ENCODE data around the gene EVI5L. TPM values are rescaled to one million over a fixed set of nuclear protein-coding genes. Genes with fewer than 3 reads are reported as not detected.

Gene EVI5L
- total RNA-seq, 2 donors from 2014 or later, result 24.0 to 25.7 TPM

- peak overlapping the region; percentile 83 to 93 for H3K27ac ChIP-seq
- no peaks in the 10 kb centered on the region for H3K27me3 ChIP-seq (replicated peaks; ENCODE audit: insufficient read depth)
- peaks cover 15% of the 10 kb centered on the region for H3K4me1 ChIP-seq (replicated peaks)
- WGBS, result 10% methylated on average over 54 of the region's 68 CpGs
- intact Hi-C loops (cut with DNase I), result loop anchor here (5.0 kb wide), 1 partner anchor 72 kb away; the partner anchor contains the start of gene EVI5L
- no peaks in the 10 kb centered on the region for H3K36me3 ChIP-seq
- DNase-seq (ENCODE audit: low spot score), result no peak
- H3K9me3 ChIP-seq, result no peaks in the 10 kb centered on the region
- H3K4me3 ChIP-seq, result peak overlapping the region; percentile 90 to 95
- no peak for TF ChIP-seq POLR2A (IDR thresholded peaks at IDR 0.05)
- no peak for TF ChIP-seq POLR2AphosphoS5 (IDR thresholded peaks at IDR 0.05)
- no peak for TF ChIP-seq CTCF (IDR thresholded peaks at IDR 0.05)
Observed at GRCh38 chr19:7904074-7905020, 74.3 kb downstream of the EVI5L start.

GRCh38 chr19:7905268-7905667, 75.2 kb downstream of the EVI5L start:
- 62% methylated on average over 10 of the region's 10 CpGs for WGBS
- no peaks in the 10 kb centered on the region for H3K9me3 ChIP-seq
- H3K27me3 ChIP-seq (replicated peaks; ENCODE audit: insufficient read depth), result no peaks in the 10 kb centered on the region
- DNase-seq (ENCODE audit: low spot score), result no peak
- no peak overlapping the region for H3K4me3 ChIP-seq
- H3K4me1 ChIP-seq (replicated peaks), result peaks cover 15% of the 10 kb centered on the region
- H3K27ac ChIP-seq, result no peak overlapping the region
- intact Hi-C loops (cut with DNase I), result no loop called here
- TF ChIP-seq POLR2A (IDR thresholded peaks at IDR 0.05), result no peak
- no peak for TF ChIP-seq POLR2AphosphoS5 (IDR thresholded peaks at IDR 0.05)
- no peak for TF ChIP-seq CTCF (IDR thresholded peaks at IDR 0.05)
- H3K36me3 ChIP-seq, result peaks cover 1 to 4% of the 10 kb centered on the region in 2 donors

- no peak overlapping the region for H3K27ac ChIP-seq
- intact Hi-C loops (cut with DNase I), result no loop called here
- H3K9me3 ChIP-seq, result no peaks in the 10 kb centered on the region
- H3K27me3 ChIP-seq (replicated peaks; ENCODE audit: insufficient read depth), result no peaks in the 10 kb centered on the region
- peaks cover 7 to 9% of the 10 kb centered on the region in 2 donors for H3K36me3 ChIP-seq
- 83% methylated on average over 10 of the region's 10 CpGs for WGBS
- TF ChIP-seq POLR2AphosphoS5 (IDR thresholded peaks at IDR 0.05) (no peak), CTCF (IDR thresholded peaks at IDR 0.05) (no peak), POLR2A (IDR thresholded peaks at IDR 0.05) (no peak)
- no peak overlapping the region for H3K4me3 ChIP-seq
- peaks cover 15% of the 10 kb centered on the region for H3K4me1 ChIP-seq (replicated peaks)
- no peak for DNase-seq (ENCODE audit: low spot score)
Observed at GRCh38 chr19:7905859-7906258, 75.8 kb downstream of the EVI5L start.

- no peak for TF ChIP-seq POLR2AphosphoS5 (IDR thresholded peaks at IDR 0.05)
- TF ChIP-seq CTCF (IDR thresholded peaks at IDR 0.05), result no peak
- TF ChIP-seq POLR2A (IDR thresholded peaks at IDR 0.05), result no peak
- Histone ChIP-seq H3K9me3 (no peaks in the 10 kb centered on the region), H3K36me3 (peaks cover 11 to 20% of the 10 kb centered on the region in 2 donors), H3K4me3 (no peak overlapping the region), H3K27ac (no peak overlapping the region), H3K27me3 (replicated peaks; ENCODE audit: insufficient read depth) (no peaks in the 10 kb centered on the region), H3K4me1 (replicated peaks) (peaks cover 15% of the 10 kb centered on the region)
- DNase-seq (ENCODE audit: low spot score), result no peak
- intact Hi-C loops (cut with DNase I), result no loop called here
- WGBS, result 66% methylated on average over 19 of the region's 19 CpGs
Observed at GRCh38 chr19:7907122-7907521, 77.1 kb downstream of the EVI5L start.

Data from prostate gland (tissue), 2 donors.